ENCODE results near the gene M1AP. TPM values are rescaled to one million over a fixed set of nuclear protein-coding genes. Genes with fewer than 3 reads are reported as not detected.

Gene M1AP
- total RNA-seq, 1 experiment from 2014 or later, result 7.6 TPM

GRCh38 chr2:74653985-74654882 is 6.1 kb upstream of the M1AP start, which contains the start of gene SEMA4F:
Gene SEMA4F, plus strand, starts transcription at chr2:74654247. Its CDS starts 130 bp downstream, at chr2:74654377.
- Mint-ChIP-seq H3K4me3 (peak within 1 kb of the TSS; percentile 61 to 80), H3K27ac (no peak within 1 kb of the TSS; a peak in 1 of 7 replicates), H3K9me3 (peaks cover 0 to 9% of the 10 kb centered on the region in 2 experiments; a peak in 2 of 5 replicates), H3K27me3 (ENCODE audit: low read depth) (peaks cover 35% of the 10 kb centered on the region), H3K36me3 (ENCODE audit: insufficient read depth in 1 of 3, low read depth in 3 of 3) (peaks cover 0 to 5% (median 0%) of the 10 kb centered on the region in 3 experiments; a peak in 2 of 7 replicates), H3K4me1 (peaks cover 5% of the 10 kb centered on the region in 2 experiments)
- Histone ChIP-seq H3K56ac (ENCODE audit: insufficient read length, low read depth, low read length) (no peak within 1 kb of the TSS), H2BK120ac (ENCODE audit: low read depth, low read length, poor library complexity, severe bottlenecking) (no peak within 1 kb of the TSS), H2BK12ac (ENCODE audit: insufficient read length, low read depth, low read length) (no peak within 1 kb of the TSS), H4K5ac (ENCODE audit: insufficient read length, low read depth, low read length) (no peak within 1 kb of the TSS), H3K79me1 (ENCODE audit: insufficient read depth, low read depth, low read length, poor library complexity, severe bottlenecking) (no peaks in the 10 kb centered on the region), H3K9ac (ENCODE audit: extremely low read depth, insufficient read length, low read length) (peak within 1 kb of the TSS; percentile 9), H3K14ac (ENCODE audit: insufficient read depth, low read length) (no peak within 1 kb of the TSS; the same call in 1 of the 2 replicates), H3T11ph (ENCODE audit: low read length) (no peak within 1 kb of the TSS), H2AK5ac (ENCODE audit: insufficient read length, low read length) (no peak within 1 kb of the TSS), H3K23ac (ENCODE audit: insufficient read length, low read depth, low read length) (no peak within 1 kb of the TSS), H3K4me2 (ENCODE audit: insufficient read depth, insufficient read length, low read length) (peak within 1 kb of the TSS; percentile 83), H3K27me3 (ENCODE audit: insufficient read depth, low read length) (peaks cover 15% of the 10 kb centered on the region), H4K91ac (ENCODE audit: insufficient read length, low read depth, low read length) (no peak within 1 kb of the TSS), H3K9me3 (ENCODE audit: control insufficient read depth, low read depth, low read length) (no peaks in the 10 kb centered on the region), H4K8ac (replicated peaks; ENCODE audit: insufficient read length, low read depth, low read length) (no peak within 1 kb of the TSS), H3K4me1 (ENCODE audit: insufficient read depth, low read length) (no peaks in the 10 kb centered on the region; the same call in 1 of the 2 replicates), H2AFZ (ENCODE audit: low read length) (no peak within 1 kb of the TSS), H3K18ac (ENCODE audit: insufficient read length, low read depth, low read length) (no peak within 1 kb of the TSS), H3K79me2 (ENCODE audit: insufficient read depth, low read length) (no peaks in the 10 kb centered on the region), H2BK15ac (ENCODE audit: low read depth, low read length) (no peak within 1 kb of the TSS), H3K27ac (ENCODE audit: insufficient read length, low read depth, low read length) (no peak within 1 kb of the TSS), H4K20me1 (ENCODE audit: control insufficient read depth, insufficient read depth, insufficient read length) (no peaks in the 10 kb centered on the region), H3K4ac (ENCODE audit: low read depth, low read length) (no peak within 1 kb of the TSS), H2BK20ac (ENCODE audit: low read depth, low read length, poor library complexity, severe bottlenecking) (no peak within 1 kb of the TSS), H2BK5ac (ENCODE audit: insufficient read length, low read length) (no peak within 1 kb of the TSS), H3K23me2 (ENCODE audit: insufficient read length, low read depth, low read length, poor library complexity, severe bottlenecking) (peaks cover 11% of the 10 kb centered on the region)
- whole genome bisulfite sequencing (ENCODE audit: extremely low coverage, insufficient read length, low lambda C conversion rate), result no CpG with 5 or more reads among the region's 79 CpGs
- no peak for TF ChIP-seq CTCF (conservative IDR thresholded peaks at IDR 0.05)
- peak; percentile 98 for DNase-seq
